Activated CD8-positive, alpha-beta memory T cell treated with anti-CD3 and anti-CD28 coated beads, Interleukin-2, amount 50 U/mL, for 48 hours (primary cell): Measurements from ENCODE around the gene FIGN.

ENCODE experiments used
- DNase-seq: peaks from one replicate; pipeline ENCODE4 v3.0.0-alpha.2; 2020

The FIGN gene

GRCh38 chr2:163658556-163658955 lies 77.3 kb downstream of the FIGN start:
- DNase-seq, result no peak

- DNase-seq, result no peak
Observed at GRCh38 chr2:163657281-163657656, 78.5 kb downstream of the FIGN start.

DNA sequence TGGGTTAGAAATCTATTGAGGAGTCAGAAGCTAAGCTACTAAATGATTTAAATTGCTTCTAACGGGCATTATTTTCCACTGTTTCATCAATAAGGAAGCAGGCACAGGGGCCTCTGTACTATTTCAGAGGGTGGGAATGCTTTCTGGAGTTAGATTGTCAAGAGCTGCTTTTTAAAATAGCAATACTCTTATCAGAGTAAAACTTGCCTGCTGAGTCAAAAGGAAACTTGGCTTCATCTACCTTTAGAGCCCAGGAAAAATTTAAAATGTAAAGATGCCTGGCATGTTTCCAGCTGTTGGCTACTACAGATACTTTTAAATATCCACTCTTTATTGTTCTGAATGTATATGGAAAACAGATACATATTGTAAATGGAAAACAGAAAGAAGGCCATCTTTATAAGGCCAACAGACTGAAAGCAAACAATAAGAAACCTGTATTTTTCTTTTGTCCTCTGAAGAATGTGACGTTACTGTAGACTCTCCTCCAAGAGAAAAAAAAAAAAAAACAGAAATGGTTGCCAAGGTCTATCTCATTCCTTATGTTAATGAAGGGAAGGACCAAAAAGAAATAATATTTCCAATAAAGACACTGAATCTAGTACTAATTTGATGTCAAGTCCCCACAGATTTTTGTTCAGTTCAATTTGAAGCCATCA lies 79.1 kb downstream of the FIGN start:
- no peak for DNase-seq

DNA sequence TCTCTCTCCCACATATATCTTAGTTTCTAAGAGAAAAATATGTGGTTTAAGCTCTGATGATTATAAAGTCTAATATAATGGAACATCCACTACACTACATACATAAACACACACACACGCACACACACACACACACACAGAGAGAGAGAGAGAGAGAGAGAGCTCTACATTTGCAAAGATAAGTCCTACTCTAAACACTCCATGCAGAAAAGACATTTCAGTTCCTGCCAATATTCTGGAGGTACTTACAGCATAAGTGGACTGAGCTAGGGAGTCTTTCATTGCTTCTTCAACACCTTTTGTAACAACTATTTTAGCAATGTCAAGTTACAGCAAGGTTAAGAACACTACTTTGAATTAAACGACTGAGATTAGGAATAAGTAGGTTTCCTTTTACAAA lies 80.1 kb downstream of the FIGN start:
- no peak for DNase-seq

DNA sequence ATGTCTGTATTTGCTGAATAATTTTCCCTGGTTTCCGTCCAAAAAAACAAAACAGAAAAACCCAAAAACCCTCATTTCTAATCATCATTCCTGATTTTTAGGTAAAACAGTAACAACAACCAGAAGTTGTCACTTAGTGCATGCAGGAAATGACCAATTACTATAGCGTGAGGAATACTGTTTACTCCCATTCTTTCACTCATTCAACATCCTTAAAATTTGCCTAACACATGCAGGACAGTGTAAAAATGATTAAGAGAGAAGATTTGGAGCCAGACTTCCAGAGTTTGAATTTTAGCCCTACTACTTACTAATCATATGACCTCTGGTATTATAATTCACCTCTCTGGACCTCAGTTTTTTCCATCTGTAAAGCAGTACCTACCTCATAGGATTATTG lies 83.1 kb downstream of the FIGN start:
- DNase-seq, result no peak

DNA sequence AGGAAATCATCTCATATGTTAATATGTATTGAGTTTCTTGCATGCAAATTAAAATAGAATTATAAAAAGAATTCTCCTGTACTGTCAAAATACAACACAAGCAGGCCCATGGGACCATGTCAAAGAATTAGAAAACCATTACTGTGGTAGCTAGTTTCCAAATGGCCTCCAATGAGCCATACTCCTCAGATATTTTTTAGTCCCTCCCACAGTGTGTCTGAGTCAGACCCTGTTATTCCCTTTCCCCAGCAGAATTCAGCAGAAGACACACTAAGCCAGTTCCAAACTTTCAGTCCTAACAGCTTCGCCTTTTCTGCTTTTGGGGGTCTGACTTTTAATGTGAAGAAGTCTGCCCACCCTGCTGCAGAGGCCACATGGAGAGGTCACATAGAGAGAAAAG lies 86.7 kb downstream of the FIGN start:
- no peak for DNase-seq

- no peak for DNase-seq
Observed at GRCh38 chr2:163647300-163647699, 88.5 kb downstream of the FIGN start.

GRCh38 chr2:163646687-163647086 lies 89.1 kb downstream of the FIGN start:
- DNase-seq, result no peak

GRCh38 chr2:163644238-163644637 lies 91.6 kb downstream of the FIGN start:
- DNase-seq, result no peak

- DNase-seq, result no peak
Observed at GRCh38 chr2:163641986-163642385, 93.8 kb downstream of the FIGN start.

DNA sequence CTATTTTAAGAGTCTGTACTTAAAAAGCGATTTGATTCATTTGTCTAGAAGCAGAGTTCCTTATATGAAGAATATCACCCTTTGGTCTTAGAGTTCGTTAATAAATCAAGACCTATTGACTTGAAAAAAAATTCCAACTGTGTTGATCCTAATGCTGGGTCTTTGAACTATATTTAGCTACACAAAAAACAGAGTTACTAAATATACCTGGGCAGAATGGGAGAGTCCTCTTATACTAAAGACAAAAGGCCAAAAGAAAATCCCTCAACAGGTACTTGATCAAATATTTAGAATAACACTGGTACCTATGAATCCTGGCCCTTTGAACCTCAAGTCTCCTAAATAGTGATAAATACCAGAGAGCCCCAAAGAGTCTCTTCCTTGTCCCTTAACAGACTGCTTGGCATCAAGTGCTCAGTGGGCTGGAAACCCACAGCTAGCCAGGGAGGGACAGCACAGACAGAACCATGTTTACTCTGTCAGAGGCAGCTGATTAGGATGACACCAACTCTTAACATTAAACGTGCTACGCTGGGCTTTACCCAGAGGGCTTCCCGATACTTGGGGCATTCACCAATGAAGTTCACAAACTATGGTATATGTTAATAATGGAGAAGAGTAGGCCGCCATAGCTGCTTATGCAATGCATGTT lies 95.1 kb downstream of the FIGN start:
- no peak for DNase-seq

- no peak for DNase-seq
Observed at GRCh38 chr2:163637871-163638270, 97.9 kb downstream of the FIGN start.

DNA sequence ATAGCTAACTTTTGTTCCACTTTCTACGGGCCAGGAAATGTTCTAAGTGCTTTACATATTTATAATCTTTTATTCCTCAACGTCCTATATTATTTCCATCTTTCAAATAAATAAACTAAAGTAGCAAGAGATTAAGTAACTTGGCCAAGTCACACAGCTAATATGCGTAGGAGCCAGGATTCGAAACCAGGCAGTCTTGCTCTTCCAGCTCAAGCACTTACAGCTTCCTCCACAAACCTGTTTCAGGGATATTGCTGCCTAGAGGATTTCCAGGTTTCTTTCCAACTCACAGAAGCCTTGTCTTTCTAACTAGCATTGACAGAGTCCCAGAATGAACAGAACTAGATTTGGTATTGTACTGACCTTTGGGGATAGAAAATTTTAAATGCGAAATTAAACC lies 102.5 kb downstream of the FIGN start:
- DNase-seq, result no peak

GRCh38 chr2:163630836-163631235 lies 105.0 kb downstream of the FIGN start:
- no peak for DNase-seq

- DNase-seq, result no peak
Observed at GRCh38 chr2:163626639-163627109, 109.1 kb downstream of the FIGN start.

- no peak for DNase-seq
Observed at GRCh38 chr2:163626208-163626607, 109.6 kb downstream of the FIGN start.

DNA sequence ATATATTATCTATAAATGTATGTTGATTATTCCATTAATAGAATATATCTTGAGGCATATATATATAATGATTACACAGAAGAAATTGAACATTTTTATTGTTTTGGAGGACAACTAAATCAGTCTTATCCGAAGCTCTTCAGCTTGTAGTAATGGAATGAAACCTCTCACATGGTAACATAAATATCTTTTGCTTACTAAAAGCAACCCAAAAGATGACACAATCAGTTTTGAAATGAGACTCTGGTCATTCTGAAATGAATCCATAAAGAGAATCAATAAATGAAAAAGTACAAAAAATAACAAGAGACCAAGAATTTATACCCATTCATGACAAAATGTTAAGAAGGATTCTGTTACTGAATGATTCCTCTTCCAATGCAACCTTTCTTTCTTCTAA lies 110.2 kb downstream of the FIGN start:
- no peak for DNase-seq

DNA sequence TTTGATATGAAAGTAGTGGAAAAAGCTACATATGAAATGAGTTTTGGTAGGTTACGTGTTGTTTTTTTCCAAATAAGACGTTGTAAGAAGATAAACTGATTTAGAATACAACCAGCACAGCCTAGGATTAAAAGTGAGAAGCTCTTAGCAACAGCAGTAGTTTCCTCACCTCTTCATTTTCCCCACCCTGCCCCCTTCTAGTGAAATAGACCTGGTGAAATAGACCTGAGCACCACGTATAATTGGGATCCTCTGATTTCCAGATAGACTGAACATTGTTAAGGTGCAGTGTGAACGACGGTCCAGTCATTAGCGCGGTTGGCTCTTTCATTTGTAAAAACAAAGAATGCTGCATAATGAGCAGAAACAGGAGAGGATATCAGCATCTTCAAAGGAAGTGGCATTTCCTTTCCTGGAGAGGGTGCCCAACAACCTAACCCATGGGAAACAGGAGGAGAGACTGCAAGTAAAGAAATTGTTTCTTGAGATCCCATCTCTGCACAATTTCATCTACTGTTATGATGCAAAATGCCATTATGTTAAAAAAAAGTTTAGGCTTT lies 114.3 kb downstream of the FIGN start:
- DNase-seq, result no peak

- DNase-seq, result no peak
Observed at GRCh38 chr2:163617517-163617916, 118.3 kb downstream of the FIGN start.

GRCh38 chr2:163613266-163613731 lies 122.5 kb downstream of the FIGN start:
- DNase-seq, result no peak

GRCh38 chr2:163612332-163612731 lies 123.5 kb downstream of the FIGN start:
- no peak for DNase-seq

GRCh38 chr2:163611557-163611906 lies 124.3 kb downstream of the FIGN start:
- no peak for DNase-seq

- no peak for DNase-seq
Observed at GRCh38 chr2:163610817-163611556, 124.8 kb downstream of the FIGN start.

DNA sequence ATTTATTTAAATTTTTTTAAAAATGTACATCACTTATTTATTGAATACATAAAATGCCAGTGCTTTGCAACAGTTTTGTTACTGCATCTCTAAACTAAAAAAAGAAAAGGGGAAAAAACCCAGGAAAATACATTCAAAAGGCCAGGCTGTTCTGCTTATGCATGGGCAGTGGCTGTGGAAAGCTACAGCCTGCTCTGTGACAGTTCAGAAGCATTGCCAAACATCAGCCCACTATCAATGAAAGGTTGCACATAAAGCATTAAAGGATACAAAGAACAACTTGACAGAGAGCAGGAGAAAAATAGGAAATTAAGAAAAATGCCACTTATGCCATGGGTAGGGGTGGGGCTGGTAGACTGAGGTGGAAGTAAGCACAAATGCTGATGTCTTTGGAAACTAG lies 128.2 kb downstream of the FIGN start:
- no peak for DNase-seq
